HL-60 (cell line): ENCODE results near the gene LSM4.

ENCODE experiments used
- DNase-seq, 2 experiments: peaks; one replicate each; pipeline ENCODE4 v3.0.0-alpha.2; 2010 to 2020; ENCODE audit warnings: low read depth in 1 of 2, low spot score in 1 of 2
- H3K27ac ChIP-seq: fragments of 250-450 bp; sonication (Bioruptor Pico); replicated peaks from 2 replicates; pipeline ENCODE4 v1.5.1; 2020; ENCODE audit warnings: mild to moderate bottlenecking, moderate library complexity
- H3K27me3 ChIP-seq: fragments of 250-450 bp; sonication (Bioruptor Pico); 2 replicates; pipeline ENCODE4 v1.5.1; 2021; ENCODE audit warnings: mild to moderate bottlenecking, moderate library complexity; ENCODE audit not compliant: insufficient read depth, poor library complexity, severe bottlenecking
- H3K4me3 ChIP-seq: replicated peaks from 2 replicates; pipeline ENCODE4 v1.5.1; 2011; ENCODE audit warnings: mild to moderate bottlenecking, control low read depth, low read length; ENCODE audit not compliant: insufficient read depth
- CTCF ChIP-seq: IDR thresholded peaks from one replicate; pipeline ENCODE4 v1.5.1; 2011; ENCODE audit warnings: low read length, control low read depth, inconsistent platforms; ENCODE audit not compliant: insufficient read depth
- GABPA ChIP-seq: IDR thresholded peaks from 2 replicates; pipeline ENCODE4 v1.6.1; 2012; ENCODE audit warnings: low read depth
- POLR2AphosphoS5 ChIP-seq: IDR thresholded peaks from 2 replicates; pipeline ENCODE4 v1.6.1; 2012; ENCODE audit warnings: low read depth
- REST ChIP-seq: IDR thresholded peaks from 2 replicates; pipeline ENCODE4 v1.6.1; 2012; ENCODE audit warnings: low read depth; ENCODE audit not compliant: insufficient replicate concordance
- SPI1 ChIP-seq: IDR thresholded peaks from 2 replicates; pipeline ENCODE4 v1.6.1; 2012; ENCODE audit warnings: low read depth, mild to moderate bottlenecking, borderline replicate concordance

Gene LSM4

GRCh38 chr19:18332917-18333530, 10.1 kb upstream of the LSM4 start:
- no peak overlapping the region for H3K27ac ChIP-seq
- no peak for DNase-seq

GRCh38 chr19:18330868-18331267, 8.0 kb upstream of the LSM4 start:
- H3K27me3 ChIP-seq: no peaks in the 10 kb centered on the region

More at GRCh38 chr19:18332917-18333530, 10.1 kb upstream of the LSM4 start:
- Histone ChIP-seq H3K27me3 (no peaks in the 10 kb centered on the region), H3K4me3 (no peak overlapping the region)
- TF ChIP-seq POLR2AphosphoS5: no peak
- TF ChIP-seq CTCF: no peak
- no peak for TF ChIP-seq REST
- no peak for TF ChIP-seq SPI1
- no peak for TF ChIP-seq GABPA

More at GRCh38 chr19:18330868-18331267, 8.0 kb upstream of the LSM4 start:
- no peak for DNase-seq
- TF ChIP-seq REST: no peak
- no peak for TF ChIP-seq GABPA
- no peak for TF ChIP-seq POLR2AphosphoS5
- TF ChIP-seq SPI1: no peak
- TF ChIP-seq CTCF: no peak
- Histone ChIP-seq H3K27ac (no peak overlapping the region), H3K4me3 (no peak overlapping the region)
